Peyer's patch (tissue), 4 donors: Measurements from ENCODE around the gene MEF2A.

Source experiments
- CTCF ChIP-seq, 6 experiments: fragments of 450-650 bp in 4 of 6; fragments of 200-600 bp in 2 of 6; sonication (generic) in 1 of 6; IDR thresholded peaks; one replicate each; pipeline ENCODE4 v1.5.1; 2017 to 2019; ENCODE audit warnings: antibody characterized with exemption in 6 of 6, mild to moderate bottlenecking in 3 of 6, moderate library complexity in 1 of 6
- POLR2A ChIP-seq, 2 donors: fragments of 450-650 bp; IDR thresholded peaks; one replicate each; pipeline ENCODE4 v1.5.1; 2017; ENCODE audit warnings: antibody characterized with exemption in 2 of 2, mild to moderate bottlenecking in 2 of 2, moderate library complexity in 2 of 2

- no peak for TF ChIP-seq POLR2A (IDR thresholded peaks at IDR 0.05)
- TF ChIP-seq CTCF (IDR thresholded peaks at IDR 0.05), result no peak
These were observed 114.5 kb downstream of the MEF2A start for GRCh38 chr15:99680276-99680675.
